HCT116 (cell line): ENCODE results near the gene SLC38A3. TPM values are rescaled to one million over a fixed set of nuclear protein-coding genes. Genes with fewer than 3 reads are reported as not detected.
"Not testable (repeated sequence)": the region's sequence is repeated elsewhere in the genome, so short reads cannot be mapped to it uniquely, and the experiment has no call there.

ENCODE experiments used
- ATAC-seq: fragments of 200-7000 bp; cut with Tn5 transposase; 2 replicates; pipeline ENCODE4 v1.9.1; 2020; ENCODE audit warnings: mild to moderate bottlenecking, moderate library complexity
- BruUV-seq: library from RNA; stranded (reverse); fragments of 400-500 nt; replicated peaks from 2 replicates; lab custom pipeline; 2021; lab: Mats Ljungman, UMichigan
- CTCF ChIA-PET: fragments of 300-600 bp; sonication (Branson Sonifier 250); formaldehyde crosslinking; loops from one replicate; lab custom pipeline; 2021; ENCODE audit warnings: antibody characterized with exemption; lab: Charles Lee
- POLR2A ChIA-PET: fragments of 300-600, 350-600 bp; sonication (Branson Sonifier 250); formaldehyde crosslinking; loops from one replicate; lab custom pipeline; 2021; ENCODE audit warnings: antibody characterized with exemption; lab: Charles Lee
- RAD21 ChIA-PET, 2 experiments: fragments of 300-600 bp; sonication (Branson Sonifier 250); formaldehyde crosslinking; loops; one replicate each; lab custom pipeline; 2023; ENCODE audit warnings: low total read pairs in 2 of 2; ENCODE audit not compliant: uncharacterized antibody in 2 of 2, unreplicated experiment in 2 of 2, low non-redundant PET in 1 of 2; lab: Charles Lee
- DNase-seq: peaks from one replicate; pipeline ENCODE4 v3.0.0-alpha.2; 2010; ENCODE audit warnings: low read depth, low spot score
- H2AFZ ChIP-seq: fragments of 200-600 bp; shearing (Covaris generic), sonication (generic); 2 replicates; pipeline ENCODE4 v1.6.1; 2017; ENCODE audit warnings: low read depth, mixed run types, mixed read lengths, antibody characterized with exemption, low read length; ENCODE audit not compliant: poor library complexity, severe bottlenecking
- H3K27ac ChIP-seq: 2 replicates; pipeline ENCODE4 v1.5.1; 2012; ENCODE audit warnings: low read depth, low read length
- H3K27me3 ChIP-seq: fragments of 200-600 bp; sonication (generic); 2 replicates; pipeline ENCODE4 v1.6.1; 2016; ENCODE audit warnings: mixed run types, low read length, mixed read lengths; ENCODE audit not compliant: insufficient read depth
- H3K36me3 ChIP-seq, 2 experiments: fragments of 200-500 bp in 1 of 2; fragments of 200-600 bp in 1 of 2; sonication (Bioruptor generic) in 1 of 2; sonication (generic) in 1 of 2; 2 replicates each; pipeline versions ENCODE4 v1.5.1 to v1.6.1; 2014 to 2016; ENCODE audit warnings: low read length in 2 of 2, inconsistent platforms in 1 of 2, mixed read lengths in 1 of 2, mixed run types in 1 of 2; ENCODE audit not compliant: insufficient read depth in 2 of 2, control insufficient read depth in 1 of 2
- H3K4me1 ChIP-seq, 2 experiments: fragments of 200-600 bp in 1 of 2; sonication (generic) in 1 of 2; 2 replicates each; pipeline versions ENCODE4 v1.5.1 to v1.6.1; 2012 to 2017; ENCODE audit warnings: low read length in 2 of 2, inconsistent platforms in 1 of 2, mild to moderate bottlenecking in 1 of 2, mixed read lengths in 1 of 2, mixed run types in 1 of 2, moderate library complexity in 1 of 2; ENCODE audit not compliant: insufficient read depth in 2 of 2, control insufficient read depth in 1 of 2
- H3K4me2 ChIP-seq: fragments of 200-600 bp; sonication (generic); 2 replicates; pipeline ENCODE4 v1.6.1; 2017; ENCODE audit warnings: mixed run types, low read length, mixed read lengths
- H3K4me3 ChIP-seq, 2 experiments: fragments of 200-600 bp in 1 of 2; sonication (generic) in 1 of 2; replicated peaks in 1 of 2; 2 replicates each; pipeline ENCODE4 v1.5.1; 2011 to 2016; ENCODE audit warnings: low read length in 2 of 2, control low read depth in 1 of 2, low read depth in 1 of 2, mild to moderate bottlenecking in 1 of 2, mixed read lengths in 1 of 2, mixed run types in 1 of 2
- H3K79me2 ChIP-seq: fragments of 200-600 bp; sonication (generic); 2 replicates; pipeline ENCODE4 v1.6.1; 2017; ENCODE audit warnings: mild to moderate bottlenecking, mixed run types, low read length, moderate library complexity, mixed read lengths; ENCODE audit not compliant: insufficient read depth
- H3K9ac ChIP-seq: fragments of 200-600 bp; sonication (generic); 2 replicates; pipeline ENCODE4 v1.6.1; 2016; ENCODE audit warnings: low read length, mixed read lengths
- H3K9me2 ChIP-seq: fragments of 200-600 bp; sonication (generic), shearing (Covaris generic); 2 replicates; pipeline ENCODE4 v1.6.1; 2017; ENCODE audit warnings: mixed run types, mild to moderate bottlenecking, moderate library complexity; ENCODE audit not compliant: insufficient read depth
- H3K9me3 ChIP-seq, 2 experiments: fragments of 200-500 bp in 1 of 2; fragments of 200-600 bp in 1 of 2; sonication (Bioruptor generic) in 1 of 2; sonication (generic) in 1 of 2; 2 replicates each; pipeline ENCODE4 v1.6.1; 2014 to 2017; ENCODE audit warnings: low read length in 2 of 2, mixed read lengths in 2 of 2, inconsistent platforms in 1 of 2, low read depth in 1 of 2, mild to moderate bottlenecking in 1 of 2, mixed run types in 1 of 2, moderate library complexity in 1 of 2; ENCODE audit not compliant: control insufficient read depth in 1 of 2, insufficient read depth in 1 of 2
- H4K20me1 ChIP-seq: fragments of 200-600 bp; sonication (generic), shearing (Covaris generic); 2 replicates; pipeline ENCODE4 v1.6.1; 2017; ENCODE audit warnings: mixed run types, mild to moderate bottlenecking, moderate library complexity; ENCODE audit not compliant: insufficient read depth
- CBX3 ChIP-seq: IDR thresholded peaks from 2 replicates; pipeline ENCODE4 v1.6.1; 2012; ENCODE audit warnings: low read depth
- CEBPB ChIP-seq: IDR thresholded peaks from 2 replicates; pipeline ENCODE4 v1.6.1; 2012; ENCODE audit warnings: low read depth
- EGR1 ChIP-seq: IDR thresholded peaks from 2 replicates; pipeline ENCODE4 v1.6.1; 2012; ENCODE audit warnings: low read depth
- ELF1 ChIP-seq: IDR thresholded peaks from 2 replicates; pipeline ENCODE4 v1.6.1; 2012; ENCODE audit warnings: low read depth, borderline replicate concordance
- EZH2 ChIP-seq: fragments of 200-600 bp; sonication (generic); IDR thresholded peaks from 2 replicates; pipeline ENCODE4 v1.6.1; 2017; ENCODE audit warnings: antibody characterized with exemption, mixed run types
- EZH2phosphoT487 ChIP-seq: fragments of 200-600 bp; IDR thresholded peaks from 2 replicates; pipeline ENCODE4 v1.6.1; 2018; ENCODE audit warnings: antibody characterized with exemption, borderline replicate concordance
- FOSL1 ChIP-seq: IDR thresholded peaks from 2 replicates; pipeline ENCODE4 v1.6.1; 2012; ENCODE audit warnings: low read depth
- POLR2A ChIP-seq: IDR thresholded peaks from 2 replicates; pipeline ENCODE4 v1.7.0; 2011; ENCODE audit warnings: borderline replicate concordance; ENCODE audit not compliant: insufficient read depth, insufficient read length; ENCODE audit errors: extremely low read depth
- POLR2AphosphoS5 ChIP-seq: IDR thresholded peaks from 2 replicates; pipeline ENCODE4 v1.6.1; 2011; ENCODE audit warnings: mild to moderate bottlenecking, low read depth, low read length, moderate library complexity
- SIN3A ChIP-seq: IDR thresholded peaks from 2 replicates; pipeline ENCODE4 v1.6.1; 2012; ENCODE audit warnings: low read depth
- SP1 ChIP-seq: IDR thresholded peaks from 2 replicates; pipeline ENCODE4 v1.6.1; 2012; ENCODE audit warnings: low read depth
- SRF ChIP-seq: IDR thresholded peaks from 2 replicates; pipeline ENCODE4 v1.6.1; 2012; ENCODE audit warnings: low read depth
- TCF7L2 ChIP-seq: IDR thresholded peaks from 2 replicates; pipeline ENCODE4 v1.7.0; 2011; ENCODE audit warnings: borderline replicate concordance, inconsistent platforms; ENCODE audit not compliant: insufficient read depth, insufficient read length; ENCODE audit errors: extremely low read depth
- YY1 ChIP-seq: IDR thresholded peaks from 2 replicates; pipeline ENCODE4 v1.6.1; 2011; ENCODE audit warnings: low read length, low read depth, moderate library complexity, mild to moderate bottlenecking; ENCODE audit not compliant: insufficient replicate concordance; ENCODE audit errors: extremely low read depth
- ZBTB33 ChIP-seq: IDR thresholded peaks from 2 replicates; pipeline ENCODE4 v1.6.1; 2011; ENCODE audit warnings: mild to moderate bottlenecking, low read length, moderate library complexity; ENCODE audit not compliant: insufficient replicate concordance; ENCODE audit errors: extremely low read depth
- ZNF274 ChIP-seq: fragments of 200-500 bp; sonication (Bioruptor generic); IDR thresholded peaks from 2 replicates; pipeline ENCODE4 v1.6.1; 2014; ENCODE audit warnings: mild to moderate bottlenecking, low read depth, low read length, inconsistent platforms
- intact Hi-C: fragments of 100-400 bp; cut with micrococcal nuclease; formaldehyde crosslinking; loops from 2 replicates; pipeline ENCODE4 v1.10.0; 2022
- total RNA-seq: library from RNA; stranded (reverse); gene quantifications from one replicate; pipeline ENCODE4 v1.2.1, GENCODE V29; 2021; ENCODE audit not compliant: unreplicated experiment
- TF ChIP-seq, protein P1 (sequence below): IDR thresholded peaks from 2 replicates; pipeline ENCODE4 v1.6.1; 2012

SLC38A3 gene
- total RNA-seq, 1 experiment from 2014 or later: 3.1 TPM

- DNase-seq, intact Hi-C loops, H3K9me3 ChIP-seq, H3K4me2 ChIP-seq, H3K79me2 ChIP-seq, POLR2A ChIA-PET, H3K27me3 ChIP-seq, H2AFZ ChIP-seq, H3K27ac ChIP-seq, H3K9ac ChIP-seq, BruUV-seq, ATAC-seq, H3K4me3 ChIP-seq, H3K9me2 ChIP-seq, RAD21 ChIA-PET, H4K20me1 ChIP-seq: not testable (repeated sequence)
- H3K36me3 ChIP-seq: peaks cover 3 to 11% of the 10 kb centered on the region in 2 experiments; a peak in 3 of 4 replicates
- H3K4me1 ChIP-seq: peaks cover 53 to 79% of the 10 kb centered on the region in 2 experiments
- CTCF ChIA-PET: interaction anchor here (1.6 kb wide), 1 partner anchor 16 kb away, joined by 5 read pairs; no protein-coding TSS in a partner anchor
Observed at GRCh38 chr3:50262200-50262599, 57.1 kb downstream of the SLC38A3 start.

DNA sequence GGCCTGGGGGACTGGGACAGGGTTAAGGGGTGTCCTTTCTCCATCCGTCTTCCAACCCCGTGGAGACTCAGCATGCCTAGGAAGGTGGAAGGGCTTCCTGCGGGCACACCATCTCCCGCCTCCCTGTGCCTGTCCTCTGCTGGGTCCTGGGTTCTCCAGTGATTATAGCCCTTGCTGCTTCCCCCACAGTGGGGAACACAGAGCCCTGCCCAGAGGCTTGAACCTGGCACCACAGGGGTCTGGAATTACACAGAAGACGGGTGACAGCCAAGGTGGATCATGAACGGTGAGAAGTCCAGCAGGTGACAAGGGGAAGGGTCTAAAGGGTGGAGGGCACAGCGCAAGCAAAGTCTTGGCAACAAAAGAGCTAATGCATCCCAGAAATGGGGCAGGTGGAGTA lies 57.7 kb downstream of the SLC38A3 start:
- Histone ChIP-seq H3K36me3 (peaks cover 0 to 6% of the 10 kb centered on the region in 2 experiments; a peak in 2 of 4 replicates), H3K27me3 (no peaks in the 10 kb centered on the region), H3K27ac (no peak overlapping the region; the same call in 1 of the 2 replicates), H3K9me2 (no peaks in the 10 kb centered on the region), H3K9me3 (no peaks in the 10 kb centered on the region), H3K4me3 (no peak overlapping the region), H4K20me1 (no peaks in the 10 kb centered on the region), H3K4me1 (peaks cover 56 to 85% of the 10 kb centered on the region in 2 experiments), H3K9ac (no peak overlapping the region), H2AFZ (no peak overlapping the region), H3K79me2 (no peaks in the 10 kb centered on the region), H3K4me2 (0 out of 2 replicates have a peak overlapping the region, but pooled peaks have one; percentile 80)
- intact Hi-C loops: no loop called here
- ATAC-seq (no peak), DNase-seq (no peak)
- TF ChIP-seq SIN3A: no peak
- no peak for TF ChIP-seq YY1
- no peak for TF ChIP-seq TCF7L2
- TF ChIP-seq, protein P1, sequence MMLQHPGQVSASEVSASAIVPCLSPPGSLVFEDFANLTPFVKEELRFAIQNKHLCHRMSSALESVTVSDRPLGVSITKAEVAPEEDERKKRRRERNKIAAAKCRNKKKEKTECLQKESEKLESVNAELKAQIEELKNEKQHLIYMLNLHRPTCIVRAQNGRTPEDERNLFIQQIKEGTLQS: no peak
- TF ChIP-seq FOSL1: no peak
- TF ChIP-seq SRF: no peak
- no peak for TF ChIP-seq SP1
- TF ChIP-seq POLR2A: no peak
- no peak for TF ChIP-seq EZH2
- TF ChIP-seq POLR2AphosphoS5: no peak
- TF ChIP-seq CEBPB: no peak
- no peak for TF ChIP-seq CBX3
- TF ChIP-seq EZH2phosphoT487: no peak
- TF ChIP-seq ELF1: no peak
- no peak for TF ChIP-seq EGR1
- no peak for TF ChIP-seq ZNF274
- no peak for TF ChIP-seq ZBTB33
- RAD21 ChIA-PET: no interaction called here
- CTCF ChIA-PET: interaction anchor here (0.9 to 2.9 kb wide), 5 partner anchors 16 to 85 kb away, joined by 3 to 23 read pairs (median 8); no protein-coding TSS in a partner anchor
- BruUV-seq: no TSS peak
- POLR2A ChIA-PET: interaction anchor here (2.5 kb wide), 1 partner anchor 27 kb away, joined by 9 read pairs; the partner anchor contains the start of gene GNAI2
